Pons (tissue), 1 donor: ENCODE results near the gene DUOX1.
"Not testable (repeated sequence)": the region's sequence is repeated elsewhere in the genome, so short reads cannot be mapped to it uniquely, and the experiment has no call there.

Experiments
- DNase-seq: peaks from one replicate; pipeline ENCODE4 v3.0.0-alpha.2; 2016; ENCODE audit warnings: low spot score

The DUOX1 gene

DNA sequence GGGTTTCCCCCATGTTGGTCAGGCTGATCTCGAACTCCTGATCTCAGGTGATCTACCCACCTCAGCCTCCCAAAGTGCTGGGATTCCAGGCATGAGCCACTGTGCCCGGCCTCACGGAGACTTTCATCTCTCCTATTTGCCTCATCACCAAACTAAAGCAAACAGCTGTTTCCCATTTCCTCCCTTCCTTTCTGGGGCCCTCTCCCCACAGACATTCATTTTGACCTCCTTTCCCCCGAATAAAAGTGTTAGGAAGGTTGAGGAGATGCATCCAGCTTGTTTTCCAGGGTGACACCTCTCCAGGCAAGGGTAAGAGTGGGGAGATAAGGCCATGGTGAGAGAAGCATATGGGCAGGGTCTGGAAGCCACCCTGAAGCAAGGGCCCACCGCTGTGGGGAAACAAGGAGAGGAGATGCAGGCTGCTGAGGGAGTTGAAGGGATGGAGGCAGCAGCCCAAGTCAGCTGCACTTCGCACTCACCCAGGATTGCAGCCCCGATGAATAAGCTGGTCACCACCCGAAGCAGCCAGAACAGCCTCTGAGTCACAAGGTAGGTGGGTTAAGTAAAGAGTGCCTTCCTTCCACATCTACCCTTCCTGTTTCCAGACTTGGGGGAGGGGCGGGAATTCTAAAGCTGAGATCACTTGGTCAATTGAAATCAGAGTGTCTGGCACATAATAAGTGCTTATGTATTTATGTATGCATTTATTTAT, 7.9 kb upstream of the DUOX1 start:
- DNase-seq, result no peak

DNA sequence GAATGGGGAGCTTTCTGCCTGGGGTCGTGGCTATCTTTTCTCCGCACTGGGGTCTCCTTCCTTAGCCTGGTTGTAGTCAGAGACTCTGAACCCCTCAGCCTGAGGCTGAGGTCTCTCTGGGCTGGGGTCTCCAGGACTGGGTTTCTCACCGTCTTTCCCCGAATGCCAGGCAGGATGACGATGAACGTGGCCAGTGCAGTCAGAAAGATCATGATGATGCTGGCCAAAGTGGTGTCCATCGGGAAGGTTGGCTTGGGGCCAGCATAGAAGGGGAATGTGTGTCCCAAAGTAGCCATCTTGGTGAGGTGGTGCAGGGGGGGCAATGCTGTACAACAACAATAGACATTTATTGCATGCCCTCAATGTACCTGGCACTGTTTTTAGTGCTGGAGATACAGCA, 7.1 kb upstream of the DUOX1 start:
- DNase-seq, result no peak

DNA sequence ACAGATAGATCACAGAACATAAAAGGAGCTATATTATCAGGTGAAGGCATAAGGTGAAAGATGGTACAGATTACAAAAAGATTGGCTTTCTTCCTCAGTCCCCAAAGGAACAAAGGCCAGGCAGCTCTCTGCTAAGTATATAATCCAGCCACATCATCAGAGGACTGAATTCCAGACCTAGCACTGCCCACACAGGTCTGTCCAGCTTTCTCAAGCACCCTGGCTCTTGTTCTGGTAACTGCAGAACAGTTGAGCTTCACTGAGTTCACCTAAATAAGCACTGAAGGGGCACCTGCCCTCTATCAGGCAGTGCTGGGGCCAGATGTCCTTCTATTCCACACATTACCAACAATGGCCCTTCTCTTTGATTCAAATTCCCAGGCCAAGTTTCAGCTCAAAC, 6.4 kb upstream of the DUOX1 start:
- DNase-seq, result no peak

- no peak for DNase-seq
Measured at GRCh38 chr15:45126535-45127158, 3.1 kb upstream of the DUOX1 start.

DNA sequence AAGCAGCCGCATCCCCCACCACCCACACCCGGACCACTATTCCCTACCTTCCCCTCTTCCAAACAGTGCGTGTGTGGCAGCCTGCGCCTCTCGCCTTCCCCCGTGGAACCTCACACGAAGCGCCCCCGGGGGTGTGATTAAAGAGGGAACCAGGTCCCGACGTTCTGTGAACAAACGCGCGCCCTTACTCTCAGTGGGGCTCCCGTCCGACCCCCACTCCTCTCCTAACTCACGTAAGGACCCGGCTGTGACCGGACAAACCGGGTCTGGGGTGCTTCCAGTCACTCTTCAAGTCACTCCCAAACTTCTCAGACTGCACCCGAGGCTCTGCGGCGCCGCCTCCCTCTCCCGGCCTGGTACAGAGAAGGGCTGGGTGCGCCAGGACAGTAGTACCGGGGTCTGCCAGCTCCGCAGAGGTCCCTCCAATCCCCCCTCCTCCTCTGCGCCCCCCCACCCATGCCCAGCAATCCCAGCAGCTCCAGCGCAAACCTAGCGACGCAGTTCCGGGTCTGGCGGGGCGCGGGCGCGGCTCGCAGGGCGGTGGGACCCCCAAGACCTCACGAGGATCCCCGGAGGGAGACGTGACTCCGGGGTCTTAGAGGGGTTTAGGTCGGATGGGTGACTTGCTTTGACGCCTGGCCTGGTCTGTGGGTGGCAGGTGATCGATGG, 689 bp upstream of the DUOX1 start:
- no peak for DNase-seq

- DNase-seq, result no peak
Measured at GRCh38 chr15:45130291-45131000, 652 bp downstream of the DUOX1 start.

GRCh38 chr15:45131510-45131909, 1.7 kb downstream of the DUOX1 start:
- DNase-seq, result no peak

DNA sequence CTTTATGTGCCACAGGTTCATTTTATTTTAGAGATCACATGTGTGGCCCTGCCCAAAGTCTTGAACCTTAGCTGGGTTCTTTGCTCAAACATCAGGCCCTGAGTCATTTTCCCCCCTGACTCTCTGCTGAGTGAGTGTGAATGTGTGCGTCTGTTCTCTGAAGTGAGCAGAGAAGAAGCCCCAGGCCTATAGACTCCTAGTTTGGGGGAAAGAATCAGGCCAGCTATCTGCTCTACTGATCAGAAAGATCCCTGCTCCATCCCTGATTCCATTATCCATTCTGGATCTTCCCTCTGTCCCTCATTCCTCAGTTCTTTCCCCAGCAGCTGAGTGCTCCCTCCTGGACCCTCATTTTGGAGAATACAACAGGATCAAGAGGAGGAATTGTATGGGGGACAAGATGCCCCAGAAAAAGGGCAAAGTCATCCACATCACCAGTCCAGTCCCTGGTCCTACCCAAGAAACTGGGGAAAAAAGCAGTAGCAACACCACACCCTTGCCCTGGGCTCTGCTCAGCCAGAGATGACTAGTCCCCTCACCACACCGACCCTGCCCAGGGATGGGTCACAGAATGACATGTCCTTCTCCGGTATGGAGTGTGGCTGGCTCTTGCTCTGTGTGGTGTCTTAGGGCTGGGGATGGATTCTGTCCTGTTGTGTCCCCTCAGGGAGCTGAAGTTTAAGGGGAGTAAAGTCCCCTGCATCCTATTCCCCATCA, 3.2 kb downstream of the DUOX1 start:
- no peak for DNase-seq

DNA sequence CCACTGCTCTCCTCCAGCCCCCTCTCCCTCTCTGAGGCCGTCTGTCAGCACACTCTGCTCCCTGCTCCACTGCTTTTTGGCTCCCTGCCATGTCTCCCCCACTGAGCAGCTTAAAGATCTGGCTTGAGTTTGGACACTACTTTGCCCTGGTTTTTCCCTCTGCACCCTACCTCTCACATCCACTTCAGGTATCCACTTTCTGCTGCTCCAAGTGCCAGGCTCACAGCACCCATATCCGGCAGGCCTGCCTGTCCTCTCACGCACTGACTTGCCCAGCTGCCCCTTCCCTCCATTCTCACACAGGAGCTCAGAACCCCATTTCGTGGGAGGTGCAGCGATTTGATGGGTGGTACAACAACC, 3.7 kb downstream of the DUOX1 start:
- DNase-seq, result no peak

GRCh38 chr15:45134046-45134445, 4.3 kb downstream of the DUOX1 start:
- DNase-seq, result no peak

DNA sequence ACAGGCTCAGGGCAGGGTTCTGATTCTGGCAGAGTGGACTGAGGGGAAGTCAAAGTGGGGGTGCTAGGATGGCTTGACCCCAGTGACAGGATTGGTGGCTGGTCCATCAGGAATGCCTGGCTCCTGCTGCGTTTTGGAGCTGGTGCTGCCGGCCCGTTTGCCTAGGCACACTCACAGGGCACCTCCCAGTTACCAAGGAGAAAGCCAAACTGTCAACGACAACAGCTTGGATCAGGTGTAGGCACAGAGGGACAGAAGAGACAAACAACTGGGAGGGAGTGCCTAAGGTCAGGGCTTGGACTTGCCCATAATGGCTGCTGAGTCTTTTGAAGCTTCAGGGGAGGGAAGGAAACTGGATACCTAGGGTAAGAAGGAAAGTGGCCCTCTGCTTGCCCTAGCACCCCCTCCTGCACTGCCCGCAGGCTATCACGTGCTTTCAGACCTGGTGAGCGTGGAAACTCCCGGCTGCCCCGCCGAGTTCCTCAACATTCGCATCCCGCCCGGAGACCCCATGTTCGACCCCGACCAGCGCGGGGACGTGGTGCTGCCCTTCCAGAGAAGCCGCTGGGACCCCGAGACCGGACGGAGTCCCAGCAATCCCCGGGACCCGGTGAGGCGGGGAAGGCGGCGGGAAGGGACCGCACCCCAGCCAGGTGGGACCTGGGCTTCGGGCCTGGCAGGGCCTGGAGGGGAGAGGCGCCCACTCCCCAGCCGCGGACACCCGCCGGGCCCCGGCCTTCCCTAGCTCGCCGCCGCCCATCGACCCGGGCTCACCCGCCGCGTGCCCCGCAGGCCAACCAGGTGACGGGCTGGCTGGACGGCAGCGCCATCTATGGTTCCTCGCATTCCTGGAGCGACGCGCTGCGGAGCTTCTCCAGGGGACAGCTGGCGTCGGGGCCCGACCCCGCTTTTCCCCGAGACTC, 5.1 kb downstream of the DUOX1 start:
- DNase-seq, result no peak

- DNase-seq, result not testable (repeated sequence)
Measured at GRCh38 chr15:45135705-45136377, 6.0 kb downstream of the DUOX1 start.

DNA sequence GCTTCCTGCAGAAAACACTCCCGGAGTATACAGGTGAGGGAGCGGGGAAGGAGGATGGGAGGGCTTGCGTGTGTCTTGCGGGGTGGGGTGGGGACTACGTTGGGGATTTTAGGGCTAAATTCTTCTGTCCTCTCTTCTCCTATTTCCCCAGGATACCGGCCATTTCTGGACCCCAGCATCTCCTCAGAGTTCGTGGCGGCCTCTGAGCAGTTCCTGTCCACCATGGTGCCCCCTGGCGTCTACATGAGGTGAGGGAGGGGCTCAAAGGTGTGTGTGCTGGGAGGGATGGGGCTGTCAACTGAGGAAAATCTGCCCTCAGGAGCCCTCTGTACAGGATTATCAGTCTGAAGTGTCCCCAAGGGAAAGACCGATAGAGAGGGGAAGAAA, 6.6 kb downstream of the DUOX1 start:
- DNase-seq, result no peak

DNA sequence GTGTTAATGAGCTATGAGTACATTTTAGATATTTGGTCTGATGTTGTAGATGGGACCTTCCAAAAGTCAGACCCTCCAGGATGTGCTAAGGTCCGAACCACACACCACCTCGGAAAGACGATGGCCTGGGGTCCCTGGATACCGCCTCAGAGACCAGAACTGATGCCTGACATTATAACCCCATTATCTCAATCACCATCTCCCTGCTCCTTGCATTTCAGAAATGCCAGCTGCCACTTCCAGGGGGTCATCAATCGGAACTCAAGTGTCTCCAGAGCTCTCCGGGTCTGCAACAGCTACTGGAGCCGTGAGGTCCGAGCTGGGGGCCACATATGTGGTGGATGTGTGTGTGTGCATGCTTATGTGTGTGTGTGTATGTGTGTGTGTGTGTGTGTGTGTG, 7.9 kb downstream of the DUOX1 start:
- DNase-seq, result no peak

GRCh38 chr15:45138814-45139765, 9.3 kb downstream of the DUOX1 start:
- no peak for DNase-seq

DNA sequence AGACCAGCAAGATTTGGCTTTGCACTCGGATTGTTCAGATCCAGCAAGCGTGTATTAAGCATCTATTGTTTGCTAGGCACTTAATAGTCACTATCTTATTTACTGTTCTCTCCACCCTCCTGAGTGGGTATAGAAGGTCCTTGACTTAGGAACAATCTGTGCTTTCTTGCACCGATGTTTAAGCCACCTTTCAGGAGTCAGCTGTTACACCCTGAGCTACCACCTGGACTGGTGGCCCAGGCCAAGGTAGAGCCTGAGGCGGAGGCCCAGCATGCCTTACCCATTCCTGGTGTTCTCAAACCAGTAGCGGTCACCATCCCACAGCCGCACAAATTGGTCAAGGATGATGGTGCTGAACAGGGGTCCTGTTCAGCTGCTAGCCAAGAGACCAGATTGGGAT, 10.0 kb downstream of the DUOX1 start:
- DNase-seq, result no peak

DNA sequence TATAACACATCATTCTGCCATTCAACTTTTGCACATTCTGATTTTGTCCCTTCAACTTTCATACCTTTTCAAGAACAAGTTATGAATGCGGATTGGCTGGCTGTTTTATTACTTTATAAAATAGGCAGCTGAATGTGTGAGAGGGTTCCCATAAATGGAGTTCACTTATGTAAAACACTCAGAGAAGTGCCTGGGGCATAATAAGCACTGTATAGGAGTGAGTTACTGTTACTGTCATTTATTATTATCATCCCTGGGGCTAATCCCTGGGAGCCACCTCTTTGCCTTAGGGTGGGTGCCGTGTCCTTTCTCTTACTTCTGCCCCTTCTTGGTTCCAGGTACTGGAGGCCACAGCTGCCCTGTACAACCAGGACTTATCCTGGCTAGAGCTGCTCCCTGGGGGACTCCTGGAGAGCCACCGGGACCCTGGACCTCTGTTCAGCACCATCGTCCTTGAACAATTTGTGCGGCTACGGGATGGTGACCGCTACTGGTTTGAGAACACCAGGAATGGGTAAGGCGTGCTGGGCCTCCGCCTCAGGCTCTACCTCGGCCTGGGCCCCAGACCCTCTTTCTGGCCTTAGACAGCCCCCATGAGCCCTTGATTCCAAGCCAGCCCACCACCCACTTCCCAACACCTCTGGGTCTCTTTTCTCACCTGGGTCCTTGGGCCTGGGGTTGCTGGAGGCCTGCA, 10.9 kb downstream of the DUOX1 start:
- DNase-seq, result no peak

- DNase-seq, result no peak
Measured at GRCh38 chr15:45141386-45141785, 11.6 kb downstream of the DUOX1 start.

GRCh38 chr15:45143056-45143455, 13.3 kb downstream of the DUOX1 start:
- no peak for DNase-seq
